Measurements from ENCODE around the gene OPN1MW3.

OPN1MW3 gene

GRCh38 chrX:154310616-154311536, 53.5 kb downstream of the OPN1MW3 start:
- Histone ChIP-seq H3K9me3 (ENCODE audit: insufficient read depth, low read length, severe bottlenecking) (no peaks in the 10 kb centered on the region), H2AFZ (ENCODE audit: low read depth, low read length) (no peak overlapping the region), H4K20me1 (ENCODE audit: insufficient read depth, low read length) (no peaks in the 10 kb centered on the region), H3K9ac (ENCODE audit: low read depth, low read length) (no peak overlapping the region), H3K4me2 (ENCODE audit: insufficient read depth, low read length) (no peak overlapping the region), H3K4me1 (ENCODE audit: insufficient read depth, low read length) (peaks cover 3% of the 10 kb centered on the region; the same call in 1 of the 2 replicates), H3K27me3 (ENCODE audit: insufficient read depth, low read length, poor library complexity) (no peaks in the 10 kb centered on the region), H3K79me2 (ENCODE audit: insufficient read depth, low read length) (no peaks in the 10 kb centered on the region), H3K36me3 (ENCODE audit: insufficient read depth, low read length) (no peaks in the 10 kb centered on the region), H3K27ac (ENCODE audit: low read length) (no peak overlapping the region), H3K4me3 (ENCODE audit: low read depth in 1 of 2, low read length in 2 of 2) (no peak overlapping the region)
- ATAC-seq (ENCODE audit: insufficient read depth, low read depth) (no peak), DNase-seq (no peak)
- TF ChIP-seq, protein P1, sequence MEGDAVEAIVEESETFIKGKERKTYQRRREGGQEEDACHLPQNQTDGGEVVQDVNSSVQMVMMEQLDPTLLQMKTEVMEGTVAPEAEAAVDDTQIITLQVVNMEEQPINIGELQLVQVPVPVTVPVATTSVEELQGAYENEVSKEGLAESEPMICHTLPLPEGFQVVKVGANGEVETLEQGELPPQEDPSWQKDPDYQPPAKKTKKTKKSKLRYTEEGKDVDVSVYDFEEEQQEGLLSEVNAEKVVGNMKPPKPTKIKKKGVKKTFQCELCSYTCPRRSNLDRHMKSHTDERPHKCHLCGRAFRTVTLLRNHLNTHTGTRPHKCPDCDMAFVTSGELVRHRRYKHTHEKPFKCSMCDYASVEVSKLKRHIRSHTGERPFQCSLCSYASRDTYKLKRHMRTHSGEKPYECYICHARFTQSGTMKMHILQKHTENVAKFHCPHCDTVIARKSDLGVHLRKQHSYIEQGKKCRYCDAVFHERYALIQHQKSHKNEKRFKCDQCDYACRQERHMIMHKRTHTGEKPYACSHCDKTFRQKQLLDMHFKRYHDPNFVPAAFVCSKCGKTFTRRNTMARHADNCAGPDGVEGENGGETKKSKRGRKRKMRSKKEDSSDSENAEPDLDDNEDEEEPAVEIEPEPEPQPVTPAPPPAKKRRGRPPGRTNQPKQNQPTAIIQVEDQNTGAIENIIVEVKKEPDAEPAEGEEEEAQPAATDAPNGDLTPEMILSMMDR (IDR thresholded peaks at IDR 0.05; ENCODE audit: borderline replicate concordance, extremely low read depth, low read length, poor library complexity, severe bottlenecking): no peak
- TF ChIP-seq EZH2 (IDR thresholded peaks at IDR 0.05; ENCODE audit: borderline replicate concordance, low read depth, low read length, severe bottlenecking): no peak

GRCh38 chrX:154312116-154312515, 54.7 kb downstream of the OPN1MW3 start:
- Histone ChIP-seq H3K79me2 (ENCODE audit: insufficient read depth, low read length) (no peaks in the 10 kb centered on the region), H2AFZ (ENCODE audit: low read depth, low read length) (no peak overlapping the region), H3K27ac (ENCODE audit: low read length) (no peak overlapping the region), H3K9me3 (ENCODE audit: insufficient read depth, low read length, severe bottlenecking) (no peaks in the 10 kb centered on the region), H3K4me3 (ENCODE audit: low read depth in 1 of 2, low read length in 2 of 2) (no peak overlapping the region), H3K36me3 (ENCODE audit: insufficient read depth, low read length) (no peaks in the 10 kb centered on the region), H3K9ac (ENCODE audit: low read depth, low read length) (no peak overlapping the region), H3K4me2 (ENCODE audit: insufficient read depth, low read length) (no peak overlapping the region), H3K27me3 (ENCODE audit: insufficient read depth, low read length, poor library complexity) (no peaks in the 10 kb centered on the region), H4K20me1 (ENCODE audit: insufficient read depth, low read length) (no peaks in the 10 kb centered on the region), H3K4me1 (ENCODE audit: insufficient read depth, low read length) (peaks cover 3% of the 10 kb centered on the region; the same call in 1 of the 2 replicates)
- TF ChIP-seq EZH2 (IDR thresholded peaks at IDR 0.05; ENCODE audit: borderline replicate concordance, low read depth, low read length, severe bottlenecking): no peak
- TF ChIP-seq, protein P1 (IDR thresholded peaks at IDR 0.05; ENCODE audit: borderline replicate concordance, extremely low read depth, low read length, poor library complexity, severe bottlenecking): no peak
- ATAC-seq (ENCODE audit: insufficient read depth, low read depth) (no peak), DNase-seq (no peak)

GRCh38 chrX:154313147-154313546, 55.8 kb downstream of the OPN1MW3 start:
- Histone ChIP-seq H4K20me1 (ENCODE audit: insufficient read depth, low read length) (no peaks in the 10 kb centered on the region), H3K36me3 (ENCODE audit: insufficient read depth, low read length) (no peaks in the 10 kb centered on the region), H3K4me2 (ENCODE audit: insufficient read depth, low read length) (no peak overlapping the region), H3K9me3 (ENCODE audit: insufficient read depth, low read length, severe bottlenecking) (no peaks in the 10 kb centered on the region), H3K27me3 (ENCODE audit: insufficient read depth, low read length, poor library complexity) (no peaks in the 10 kb centered on the region), H3K27ac (ENCODE audit: low read length) (no peak overlapping the region), H3K4me1 (ENCODE audit: insufficient read depth, low read length) (peaks cover 3% of the 10 kb centered on the region; the same call in 1 of the 2 replicates), H3K79me2 (ENCODE audit: insufficient read depth, low read length) (no peaks in the 10 kb centered on the region), H3K9ac (ENCODE audit: low read depth, low read length) (no peak overlapping the region), H3K4me3 (ENCODE audit: low read depth in 1 of 2, low read length in 2 of 2) (no peak overlapping the region), H2AFZ (ENCODE audit: low read depth, low read length) (no peak overlapping the region)
- DNase-seq (no peak), ATAC-seq (ENCODE audit: insufficient read depth, low read depth) (no peak)
- TF ChIP-seq, protein P1 (IDR thresholded peaks at IDR 0.05; ENCODE audit: borderline replicate concordance, extremely low read depth, low read length, poor library complexity, severe bottlenecking): no peak
- TF ChIP-seq EZH2 (IDR thresholded peaks at IDR 0.05; ENCODE audit: borderline replicate concordance, low read depth, low read length, severe bottlenecking): no peak

Measured in DND-41 (cell line).